Naive B cell (primary cell): Measurements from ENCODE around the gene PAF1. TPM values are rescaled to one million over a fixed set of nuclear protein-coding genes. Genes with fewer than 3 reads are reported as not detected.
"Not testable (repeated sequence)": the region's sequence is repeated elsewhere in the genome, so short reads cannot be mapped to it uniquely, and the experiment has no call there.

ENCODE experiments used
- ATAC-seq, 2 donors: fragments of 150-1000 bp; cut with Tn5 transposase; 2 replicates each; pipeline ENCODE4 v1.10.0; 2021; ENCODE audit warnings: low read depth in 2 of 2, mild to moderate bottlenecking in 2 of 2, moderate library complexity in 2 of 2
- DNase-seq: peaks from one replicate; pipeline ENCODE4 v3.0.0; 2022
- H3K27ac Mint-ChIP-seq, 6 donors: one replicate each; pipeline ENCODE4 v1.8.0; 2020 to 2022; ENCODE audit warnings: mild to moderate bottlenecking in 6 of 6, mixed read lengths in 6 of 6, moderate library complexity in 5 of 6, inconsistent platforms in 2 of 6
- H3K27me3 Mint-ChIP-seq, 3 donors: one replicate each; pipeline ENCODE4 v1.8.0; 2021 to 2022; ENCODE audit warnings: mixed read lengths in 3 of 3, mild to moderate bottlenecking in 1 of 3
- H3K36me3 Mint-ChIP-seq, 2 donors: one replicate each; pipeline ENCODE4 v1.8.0; 2020 to 2022; ENCODE audit warnings: mixed read lengths in 2 of 2, inconsistent platforms in 1 of 2, mild to moderate bottlenecking in 1 of 2
- H3K4me1 Mint-ChIP-seq, 3 donors: one replicate each; pipeline ENCODE4 v1.8.0; 2020 to 2022; ENCODE audit warnings: mixed read lengths in 3 of 3, inconsistent platforms in 1 of 3, mild to moderate bottlenecking in 1 of 3, moderate library complexity in 1 of 3
- H3K4me3 Mint-ChIP-seq, 8 donors: one replicate each; pipeline ENCODE4 v1.8.0; 2020 to 2022; ENCODE audit warnings: mild to moderate bottlenecking in 8 of 8, mixed read lengths in 8 of 8, moderate library complexity in 8 of 8, inconsistent platforms in 2 of 8
- H3K9me3 Mint-ChIP-seq, 7 donors: one replicate each; pipeline ENCODE4 v1.8.0; 2020 to 2022; ENCODE audit warnings: mixed read lengths in 7 of 7, mild to moderate bottlenecking in 5 of 7, inconsistent platforms in 2 of 7, moderate library complexity in 1 of 7
- polyA plus RNA-seq, 6 donors: library from polyadenylated mRNA; unstranded; fragments of 300-500 nt; fragmentation: Illumina TruSeq; gene quantifications; one replicate each; pipeline ENCODE4 v1.2.3, GENCODE V29; 2021; ENCODE audit warnings: low read depth in 6 of 6

The PAF1 gene
- polyA plus RNA-seq, 6 donors from 2014 or later = 11.6 to 62.4 (median 41.0) TPM

- Mint-ChIP-seq H3K9me3 (peaks cover 0 to 2% (median 0%) of the 10 kb centered on the region in 7 donors), H3K27me3 (no peaks in the 10 kb centered on the region), H3K4me1 (peaks cover 61 to 78% (median 71%) of the 10 kb centered on the region in 3 donors), H3K27ac (peak overlapping the region; percentile 79 to 95 (median 93)), H3K4me3 (peak overlapping the region; percentile 79 to 99 (median 87)), H3K36me3 (peaks cover 0 to 20% of the 10 kb centered on the region in 2 donors)
- ATAC-seq (peak; percentile 1 to 2), DNase-seq (no peak)
Measured at GRCh38 chr19:39342647-39343305, 48.1 kb downstream of the PAF1 start.

GRCh38 chr19:39341719-39342604 is 48.9 kb downstream of the PAF1 start, which contains the start of gene SAMD4B:
Gene SAMD4B (plus strand): TSS chr19:39342421. CDS start chr19:39356894, 14,473 bp downstream.
- ATAC-seq = peak; percentile 86 to 87
- peak; percentile 99 for DNase-seq
- Mint-ChIP-seq H3K9me3 (peaks cover 0 to 2% (median 0%) of the 10 kb centered on the region in 7 donors), H3K27me3 (no peaks in the 10 kb centered on the region), H3K4me1 (peaks cover 65 to 78% (median 73%) of the 10 kb centered on the region in 3 donors), H3K36me3 (peaks cover 0 to 19% of the 10 kb centered on the region in 2 donors), H3K27ac (peak within 1 kb of the TSS; percentile 95 to 97 (median 96)), H3K4me3 (peak within 1 kb of the TSS; percentile 91 to 99 (median 98))

GRCh38 chr19:39341129-39341718 is 49.7 kb downstream of the PAF1 start:
- DNase-seq = no peak
- Mint-ChIP-seq H3K4me3 (peak overlapping the region; percentile 91 to 99 (median 98)), H3K36me3 (peaks cover 0 to 19% of the 10 kb centered on the region in 2 donors), H3K4me1 (peaks cover 65 to 78% (median 77%) of the 10 kb centered on the region in 3 donors), H3K27me3 (no peaks in the 10 kb centered on the region), H3K9me3 (peaks cover 0 to 2% (median 0%) of the 10 kb centered on the region in 7 donors), H3K27ac (peak overlapping the region; percentile 95 to 97 (median 96))
- ATAC-seq = no peak

- H3K27me3 Mint-ChIP-seq, ATAC-seq, DNase-seq, H3K9me3 Mint-ChIP-seq: not testable (repeated sequence)
- Mint-ChIP-seq H3K27ac (peak overlapping the region in 4 of 6 donors; percentile 18 to 95 (median 66)), H3K4me1 (peaks cover 64 to 78% (median 77%) of the 10 kb centered on the region in 3 donors), H3K36me3 (peaks cover 0 to 16% of the 10 kb centered on the region in 2 donors), H3K4me3 (peak overlapping the region in 7 of 8 donors; percentile 91 to 99 (median 99))
Measured at GRCh38 chr19:39340156-39340555, 50.8 kb downstream of the PAF1 start.

GRCh38 chr19:39339674-39340073 is 51.2 kb downstream of the PAF1 start:
- peaks cover 0 to 2% (median 0%) of the 10 kb centered on the region in 7 donors for H3K9me3 Mint-ChIP-seq
- H3K27ac Mint-ChIP-seq = peak overlapping the region in 3 of 6 donors; percentile 18 to 57 (median 42)
- DNase-seq = no peak
- no peak for ATAC-seq
- no peaks in the 10 kb centered on the region for H3K27me3 Mint-ChIP-seq
- H3K4me3 Mint-ChIP-seq = peak overlapping the region in 5 of 8 donors; percentile 29 to 99 (median 56)
- H3K4me1 Mint-ChIP-seq = peaks cover 64 to 78% (median 77%) of the 10 kb centered on the region in 3 donors
- H3K36me3 Mint-ChIP-seq = peaks cover 0 to 17% of the 10 kb centered on the region in 2 donors

GRCh38 chr19:39336483-39336882 is 54.4 kb downstream of the PAF1 start:
- Mint-ChIP-seq H3K27ac (peak overlapping the region in 5 of 6 donors; percentile 61 to 98 (median 96)), H3K36me3 (peaks cover 0 to 11% of the 10 kb centered on the region in 2 donors), H3K4me3 (peak overlapping the region; percentile 94 to 100 (median 97)), H3K4me1 (peaks cover 46 to 78% (median 67%) of the 10 kb centered on the region in 3 donors), H3K9me3 (peaks cover 0 to 2% (median 0%) of the 10 kb centered on the region in 7 donors), H3K27me3 (no peaks in the 10 kb centered on the region)
- DNase-seq (no peak), ATAC-seq (no peak)

Other genes starting within 250 kb of the PAF1 start
- not detected for gene NCCRP1, start 194.1 kb downstream of the PAF1 start, polyA plus RNA-seq
- not detected for gene SYCN, start 186.8 kb downstream of the PAF1 start, polyA plus RNA-seq
- gene IFNL3, start 146.1 kb downstream of the PAF1 start, polyA plus RNA-seq = not detected
- not detected for gene IFNL4, start 142.2 kb downstream of the PAF1 start, polyA plus RNA-seq
- gene IFNL2, start 122.7 kb downstream of the PAF1 start, polyA plus RNA-seq = not detected
- gene IFNL1, start 94.7 kb downstream of the PAF1 start, polyA plus RNA-seq = not detected
- 1 to 10 TPM in 5 of 6 donors, not detected in 1; 1.0 to 2.2 (median 1.6) TPM for gene LRFN1, start 70.2 kb downstream of the PAF1 start, polyA plus RNA-seq
- gene GMFG, start 55.1 kb downstream of the PAF1 start, polyA plus RNA-seq = 1,000 to 10,000 TPM in 1 of 6 donors, 100 to 1,000 TPM in 5; 750 to 1,029 (median 856) TPM
- 10 to 100 TPM in 3 of 6 donors, 1 to 10 TPM in 3; 6.2 to 20.5 (median 9.7) TPM for gene SAMD4B, start 48.7 kb downstream of the PAF1 start, polyA plus RNA-seq
- 10 to 100 TPM; 31.9 to 68.1 (median 57.5) TPM for gene MED29, start 272 bp upstream of the PAF1 start, polyA plus RNA-seq
- gene ZFP36, start 15.7 kb upstream of the PAF1 start, polyA plus RNA-seq = 100 to 1,000 TPM; 291 to 784 (median 445) TPM
- gene PLEKHG2, start 21.6 kb upstream of the PAF1 start, polyA plus RNA-seq = 1 to 10 TPM in 5 of 6 donors, not detected in 1; 2.5 to 8.3 (median 4.7) TPM
- gene RPS16, start 44.8 kb upstream of the PAF1 start, polyA plus RNA-seq = 1,000 to 10,000 TPM; 1,393 to 2,131 (median 1,793) TPM
- 100 to 1,000 TPM in 1 of 6 donors, 10 to 100 TPM in 5; 48.1 to 119 (median 81.6) TPM for gene SUPT5H, start 54.5 kb upstream of the PAF1 start, polyA plus RNA-seq
- gene TIMM50, start 89.7 kb upstream of the PAF1 start, polyA plus RNA-seq = 10 to 100 TPM; 35.4 to 41.9 (median 37.0) TPM
- gene DLL3, start 107.8 kb upstream of the PAF1 start, polyA plus RNA-seq = under 1 TPM in 4 of 6 donors, not detected in 2; 0.20 to 0.89 (median 0.55) TPM
- not detected for gene SELENOV, start 124.0 kb upstream of the PAF1 start, polyA plus RNA-seq
- gene EID2B, start 141.7 kb upstream of the PAF1 start, polyA plus RNA-seq = 1 to 10 TPM; 3.6 to 9.9 (median 7.2) TPM
- 10 to 100 TPM in 4 of 6 donors, 1 to 10 TPM in 1, not detected in 1; 9.4 to 22.9 (median 17.3) TPM for gene EID2, start 149.1 kb upstream of the PAF1 start, polyA plus RNA-seq
- gene LGALS13, start 211.4 kb upstream of the PAF1 start, polyA plus RNA-seq = not detected